B cell (primary cell): ENCODE measurements around the gene CLDN11. TPM values are rescaled to one million over a fixed set of nuclear protein-coding genes. Genes with fewer than 3 reads are reported as not detected.

Source experiments
- ATAC-seq: fragments of 200-7000 bp; cut with Tn5 transposase; one replicate; pipeline ENCODE4 v1.10.0; 2021; ENCODE audit warnings: low read depth, mild to moderate bottlenecking, moderate number of reproducible peaks, moderate library complexity
- CTCF ChIA-PET: fragments of 350-600 bp; sonication (Branson Sonifier 250); formaldehyde crosslinking; loops from one replicate; lab custom pipeline; 2021; ENCODE audit warnings: antibody characterized with exemption, inconsistent platforms; lab: Charles Lee
- POLR2A ChIA-PET: fragments of 350-600 bp; sonication (Branson Sonifier 250); formaldehyde crosslinking; loops from one replicate; lab custom pipeline; 2021; ENCODE audit warnings: antibody characterized with exemption; lab: Charles Lee
- DNase-seq: peaks from one replicate; pipeline ENCODE4 v3.0.0; 2013
- H2AFZ ChIP-seq: 2 replicates; pipeline ENCODE4 v1.6.1; 2012; ENCODE audit warnings: mild to moderate bottlenecking, low read depth, low read length; ENCODE audit not compliant: insufficient read depth, poor library complexity, severe bottlenecking
- H3K27ac ChIP-seq, 2 donors: 1 replicate in 1 of 2; 2 replicates in 1 of 2; pipeline ENCODE4 v1.5.1; 2012 to 2013; ENCODE audit warnings: low read length in 2 of 2, mild to moderate bottlenecking in 2 of 2, moderate library complexity in 1 of 2
- H3K27me3 ChIP-seq, 4 experiments: fragments of 200-600 bp in 1 of 4; sonication (generic) in 1 of 4; replicated peaks in 1 of 4; 1 replicate in 2 of 4; 2 replicates in 2 of 4; pipeline versions ENCODE4 v1.6.1 to v1.7.0; 2013 to 2016; ENCODE audit warnings: low read length in 3 of 4, mild to moderate bottlenecking in 2 of 4, mixed read lengths in 1 of 4, moderate library complexity in 1 of 4; ENCODE audit not compliant: insufficient read depth in 4 of 4, control insufficient read depth in 3 of 4; ENCODE audit errors: control extremely low read depth in 1 of 4
- H3K36me3 ChIP-seq, 2 experiments: replicated peaks in 1 of 2; 1 replicate in 1 of 2; 2 replicates in 1 of 2; pipeline versions ENCODE4 v1.6.1 to v1.7.1; 2013; ENCODE audit warnings: low read length in 1 of 2; ENCODE audit not compliant: insufficient read depth in 2 of 2, control insufficient read depth in 1 of 2; ENCODE audit errors: control extremely low read depth in 1 of 2, extremely low read depth in 1 of 2
- H3K4me1 ChIP-seq, 2 donors: fragments of 200-600 bp in 1 of 2; sonication (generic) in 1 of 2; 1 replicate in 1 of 2; 2 replicates in 1 of 2; pipeline versions ENCODE4 v1.5.1 to v1.6.1; 2013 to 2017; ENCODE audit warnings: low read length in 2 of 2; ENCODE audit not compliant: control insufficient read depth in 2 of 2, insufficient read depth in 2 of 2
- H3K4me2 ChIP-seq: replicated peaks from 2 replicates; pipeline ENCODE3; 2012; ENCODE audit warnings: mild to moderate bottlenecking, low read depth, low read length; ENCODE audit not compliant: poor library complexity, severe bottlenecking
- H3K4me3 ChIP-seq, 5 experiments: fragments of 200-600 bp in 1 of 5; sonication (generic) in 1 of 5; 1 replicate in 3 of 5; 2 replicates in 2 of 5; pipeline versions ENCODE4 v1.5.1 to v1.7.0; 2011 to 2016; ENCODE audit warnings: low read length in 4 of 5, mild to moderate bottlenecking in 4 of 5, low read depth in 2 of 5, control low read depth in 1 of 5, moderate library complexity in 1 of 5; ENCODE audit not compliant: insufficient read depth in 1 of 5; ENCODE audit errors: control extremely low read depth in 1 of 5, extremely low read depth in 1 of 5
- H3K79me2 ChIP-seq: fragments of 200-600 bp; sonication (generic); one replicate; pipeline ENCODE4 v1.6.0; 2016; ENCODE audit warnings: low read length; ENCODE audit not compliant: control insufficient read depth, insufficient read depth
- H3K9ac ChIP-seq: fragments of 200-600 bp; sonication (generic); 2 replicates; pipeline ENCODE4 v1.6.1; 2017; ENCODE audit warnings: mild to moderate bottlenecking, low read length, moderate library complexity
- H3K9me3 ChIP-seq, 3 donors: one replicate each; pipeline versions ENCODE4 v1.6.1 to v1.7.1; 2013; ENCODE audit warnings: low read length in 2 of 3; ENCODE audit not compliant: control insufficient read depth in 2 of 3, insufficient read depth in 1 of 3; ENCODE audit errors: control extremely low read depth in 1 of 3
- H4K20me1 ChIP-seq: 2 replicates; pipeline ENCODE4 v1.6.0; 2012; ENCODE audit warnings: mild to moderate bottlenecking, low read length; ENCODE audit not compliant: insufficient read depth, control insufficient read depth, poor library complexity, severe bottlenecking
- H3K27ac Mint-ChIP-seq: one replicate; pipeline ENCODE4 v1.8.0; 2021; ENCODE audit warnings: mixed read lengths
- H3K27me3 Mint-ChIP-seq: one replicate; pipeline ENCODE4 v1.8.0; 2021; ENCODE audit warnings: mixed read lengths
- H3K4me1 Mint-ChIP-seq: one replicate; pipeline ENCODE4 v1.8.0; 2021; ENCODE audit warnings: mixed read lengths
- H3K4me3 Mint-ChIP-seq: one replicate; pipeline ENCODE4 v1.8.0; 2021; ENCODE audit warnings: mixed read lengths
- H3K9me3 Mint-ChIP-seq: one replicate; pipeline ENCODE4 v1.8.0; 2022; ENCODE audit warnings: mixed read lengths; ENCODE audit not compliant: insufficient read depth
- EZH2 ChIP-seq: IDR thresholded peaks from 2 replicates; pipeline ENCODE4 v1.6.1; 2012; ENCODE audit warnings: borderline replicate concordance, low read depth, mild to moderate bottlenecking, moderate library complexity, low read length; ENCODE audit not compliant: insufficient read depth, poor library complexity, severe bottlenecking
- WGBS: methylation state at CpG from one replicate; pipeline ENCODE4 v1.1.5; 2013; ENCODE audit warnings: missing lambda C conversion rate; ENCODE audit not compliant: insufficient coverage; 5-methylcytosine and 5-hydroxymethylcytosine counted together
- intact Hi-C: fragments of 100-400 bp; cut with micrococcal nuclease; formaldehyde crosslinking; loops from one replicate; pipeline ENCODE4 v1.10.0; 2022
- polyA plus RNA-seq: library from polyadenylated mRNA; depleted of rRNA; stranded (reverse); fragments of >200 nt; gene quantifications from 2 replicates; pipeline ENCODE4 v1.2.3, GENCODE V29; 2012
- total RNA-seq, 2 donors: library from RNA; stranded (reverse); fragments of 120-200 nt in 1 of 2; gene quantifications; 1 replicate in 1 of 2; 2 replicates in 1 of 2; pipeline versions ENCODE4 v1.2.3 to v1.2.4, GENCODE V29; 2013 to 2022
- TF ChIP-seq, protein P1 (sequence below): fragments of 200-600 bp; IDR thresholded peaks from one replicate; pipeline ENCODE4 v1.8.0; 2022; ENCODE audit warnings: antibody characterized with exemption, mild to moderate bottlenecking

CLDN11 gene
- total and polyA plus RNA-seq, 2 donors (not counting 1 experiment from before 2014, with no cell fraction given): 0.25 to 0.52 TPM

DNA sequence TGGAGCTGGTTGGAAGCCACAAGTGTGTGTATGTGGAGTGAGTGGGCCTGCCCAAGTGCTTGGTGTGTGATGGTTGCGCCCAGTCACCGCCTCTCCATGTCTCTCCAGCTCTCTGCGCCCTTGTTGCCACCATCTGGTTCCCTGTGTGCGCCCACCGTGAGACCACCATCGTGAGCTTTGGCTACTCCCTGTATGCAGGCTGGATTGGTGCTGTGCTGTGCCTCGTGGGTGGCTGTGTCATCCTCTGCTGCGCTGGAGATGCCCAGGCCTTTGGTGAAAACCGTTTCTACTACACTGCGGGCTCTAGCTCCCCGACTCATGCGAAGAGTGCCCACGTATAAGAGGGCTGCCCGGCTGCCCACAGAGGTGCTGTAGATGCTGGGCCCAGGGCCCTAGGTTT, 13.7 kb downstream of the CLDN11 start:
- no peak for TF ChIP-seq EZH2
- TF ChIP-seq, protein P1, sequence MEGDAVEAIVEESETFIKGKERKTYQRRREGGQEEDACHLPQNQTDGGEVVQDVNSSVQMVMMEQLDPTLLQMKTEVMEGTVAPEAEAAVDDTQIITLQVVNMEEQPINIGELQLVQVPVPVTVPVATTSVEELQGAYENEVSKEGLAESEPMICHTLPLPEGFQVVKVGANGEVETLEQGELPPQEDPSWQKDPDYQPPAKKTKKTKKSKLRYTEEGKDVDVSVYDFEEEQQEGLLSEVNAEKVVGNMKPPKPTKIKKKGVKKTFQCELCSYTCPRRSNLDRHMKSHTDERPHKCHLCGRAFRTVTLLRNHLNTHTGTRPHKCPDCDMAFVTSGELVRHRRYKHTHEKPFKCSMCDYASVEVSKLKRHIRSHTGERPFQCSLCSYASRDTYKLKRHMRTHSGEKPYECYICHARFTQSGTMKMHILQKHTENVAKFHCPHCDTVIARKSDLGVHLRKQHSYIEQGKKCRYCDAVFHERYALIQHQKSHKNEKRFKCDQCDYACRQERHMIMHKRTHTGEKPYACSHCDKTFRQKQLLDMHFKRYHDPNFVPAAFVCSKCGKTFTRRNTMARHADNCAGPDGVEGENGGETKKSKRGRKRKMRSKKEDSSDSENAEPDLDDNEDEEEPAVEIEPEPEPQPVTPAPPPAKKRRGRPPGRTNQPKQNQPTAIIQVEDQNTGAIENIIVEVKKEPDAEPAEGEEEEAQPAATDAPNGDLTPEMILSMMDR: no peak
- Mint-ChIP-seq H3K9me3 (no peaks in the 10 kb centered on the region), H3K27me3 (peaks cover 7% of the 10 kb centered on the region), H3K27ac (no peak overlapping the region), H3K4me1 (no peaks in the 10 kb centered on the region), H3K4me3 (no peak overlapping the region)
- Histone ChIP-seq H3K9me3 (no peaks in the 10 kb centered on the region), H3K4me2 (no peak overlapping the region), H3K9ac (no peak overlapping the region), H3K27me3 (no peaks in the 10 kb centered on the region), H2AFZ (no peak overlapping the region), H3K4me1 (no peaks in the 10 kb centered on the region), H3K4me3 (no peak overlapping the region), H3K79me2 (no peaks in the 10 kb centered on the region), H3K27ac (no peak overlapping the region), H4K20me1 (no peaks in the 10 kb centered on the region), H3K36me3 (no peaks in the 10 kb centered on the region)
- ChIA-PET POLR2A (no interaction called here), CTCF (interaction anchor here (0.5 to 1.8 kb wide), 3 partner anchors 18 to 385 kb away, joined by 3 to 7 read pairs (median 4); no protein-coding TSS in a partner anchor)
- WGBS: 97% methylated on average over 14 of the region's 14 CpGs
- intact Hi-C loops: no loop called here
- DNase-seq: no peak
- ATAC-seq: no peak

DNA sequence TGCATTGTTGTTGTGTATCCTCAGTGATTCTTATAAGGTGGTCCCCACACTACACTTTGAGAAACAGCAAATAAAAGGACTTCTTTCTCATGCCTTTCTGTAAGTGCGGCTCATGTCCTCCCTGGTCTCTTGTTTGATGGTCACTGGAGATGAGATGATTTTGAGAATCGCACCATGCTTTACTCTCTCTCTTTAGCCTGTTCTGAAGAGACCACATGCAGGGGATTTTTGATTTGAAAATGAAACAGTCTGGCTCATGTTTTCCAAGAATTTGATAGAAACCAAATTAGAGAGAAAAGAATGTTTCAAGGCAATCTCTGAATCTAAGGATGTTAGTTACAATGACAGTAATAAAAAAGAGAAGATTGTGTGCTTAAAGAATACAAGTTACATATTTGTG, 18.0 kb downstream of the CLDN11 start:
- ATAC-seq (no peak), DNase-seq (no peak)
- no peak overlapping the region for H3K4me3 Mint-ChIP-seq
- no peaks in the 10 kb centered on the region for H4K20me1 ChIP-seq
- WGBS: no CpG with 5 or more reads among the region's 2 CpGs
- H3K27me3 Mint-ChIP-seq: peaks cover 24% of the 10 kb centered on the region
- POLR2A ChIA-PET: no interaction called here
- no peaks in the 10 kb centered on the region for H3K4me1 Mint-ChIP-seq
- intact Hi-C loops: no loop called here
- no peaks in the 10 kb centered on the region for H3K9me3 Mint-ChIP-seq
- H3K27ac Mint-ChIP-seq: no peak overlapping the region
- no peak overlapping the region for H3K4me3 ChIP-seq
- no peak overlapping the region for H2AFZ ChIP-seq
- no peaks in the 10 kb centered on the region for H3K4me1 ChIP-seq
- H3K36me3 ChIP-seq: no peaks in the 10 kb centered on the region
- no peaks in the 10 kb centered on the region for H3K79me2 ChIP-seq
- CTCF ChIA-PET: no interaction called here
- TF ChIP-seq, protein P1: no peak
- TF ChIP-seq EZH2: no peak
- H3K4me2 ChIP-seq: no peak overlapping the region
- no peaks in the 10 kb centered on the region for H3K9me3 ChIP-seq
- no peak overlapping the region for H3K27ac ChIP-seq
- H3K27me3 ChIP-seq: peaks cover 0 to 10% (median 2%) of the 10 kb centered on the region in 4 experiments
- H3K9ac ChIP-seq: no peak overlapping the region
